IMR-90 (cell line): ENCODE measurements around the gene PHF21A. TPM values are rescaled to one million over a fixed set of nuclear protein-coding genes. Genes with fewer than 3 reads are reported as not detected.

Experiments used
- ATAC-seq: fragments of 200-7000 bp; cut with Tn5 transposase; 2 replicates; pipeline ENCODE4 v1.9.1; 2020; ENCODE audit warnings: low read depth, mild to moderate bottlenecking, moderate library complexity
- BruUV-seq: library from RNA; stranded (reverse); fragments of 400-500 nt; replicated peaks from 2 replicates; lab custom pipeline; 2021; lab: Mats Ljungman, UMichigan
- CTCF ChIA-PET: fragments of 300-600 bp; formaldehyde crosslinking; extraction: SDS; loops from one replicate; lab custom pipeline; 2021; ENCODE audit warnings: antibody characterized with exemption; lab: Yijun Ruan, JAX
- POLR2A ChIA-PET: fragments of 300-600 bp; sonication (Branson Sonifier 250); formaldehyde crosslinking; loops from one replicate; lab custom pipeline; 2022; ENCODE audit warnings: antibody characterized with exemption; ENCODE audit not compliant: unreplicated experiment; lab: Charles Lee
- DNase-seq: peaks from one replicate; pipeline ENCODE4 v3.0.0; 2013
- H2AFZ ChIP-seq: replicated peaks from 2 replicates; pipeline ENCODE3; 2013; ENCODE audit warnings: low read length, mild to moderate bottlenecking; ENCODE audit not compliant: poor library complexity
- H2AK5ac ChIP-seq: 2 replicates; pipeline ENCODE4 v1.6.1; 2013; ENCODE audit warnings: low read depth, low read length, inconsistent platforms
- H2AK9ac ChIP-seq: replicated peaks from 2 replicates; pipeline ENCODE3; 2013; ENCODE audit warnings: mild to moderate bottlenecking, low read depth, low read length, moderate library complexity; ENCODE audit not compliant: poor library complexity
- H2BK120ac ChIP-seq: 2 replicates; pipeline ENCODE4 v1.6.1; 2013; ENCODE audit warnings: low read depth, low read length, inconsistent platforms
- H2BK15ac ChIP-seq: 3 replicates; pipeline ENCODE4 v1.6.1; 2013; ENCODE audit warnings: low read depth, low read length, inconsistent platforms
- H2BK20ac ChIP-seq: 2 replicates; pipeline ENCODE4 v1.6.1; 2013; ENCODE audit warnings: low read depth, mild to moderate bottlenecking, inconsistent platforms, low read length, moderate library complexity
- H2BK5ac ChIP-seq: 2 replicates; pipeline ENCODE4 v1.6.1; 2013; ENCODE audit warnings: mild to moderate bottlenecking, low read depth, low read length, inconsistent platforms; ENCODE audit not compliant: poor library complexity, severe bottlenecking
- H3K14ac ChIP-seq: replicated peaks from 2 replicates; pipeline ENCODE4 v1.6.1; 2013; ENCODE audit warnings: low read depth, low read length, inconsistent platforms
- H3K18ac ChIP-seq: 2 replicates; pipeline ENCODE4 v1.6.1; 2013; ENCODE audit warnings: low read depth, low read length, control low read depth
- H3K23ac ChIP-seq: 2 replicates; pipeline ENCODE4 v1.6.1; 2013; ENCODE audit warnings: low read depth, low read length, inconsistent platforms
- H3K27ac ChIP-seq: 2 replicates; pipeline ENCODE4 v1.5.1; 2013; ENCODE audit warnings: mild to moderate bottlenecking, control low read depth, low read length; ENCODE audit not compliant: insufficient read depth
- H3K27me3 ChIP-seq: 2 replicates; pipeline ENCODE4 v1.6.1; 2013; ENCODE audit warnings: low read length; ENCODE audit not compliant: control insufficient read depth, insufficient read depth
- H3K36me3 ChIP-seq: 2 replicates; pipeline ENCODE4 v1.6.1; 2013; ENCODE audit warnings: low read length, mixed read lengths; ENCODE audit not compliant: control insufficient read depth, insufficient read depth
- H3K4ac ChIP-seq: 2 replicates; pipeline ENCODE4 v1.6.1; 2013; ENCODE audit warnings: low read depth, low read length, inconsistent platforms
- H3K4me1 ChIP-seq: 2 replicates; pipeline ENCODE4 v1.6.1; 2013; ENCODE audit warnings: low read length, mixed read lengths; ENCODE audit not compliant: control insufficient read depth, insufficient read depth
- H3K4me2 ChIP-seq: 2 replicates; pipeline ENCODE4 v1.6.1; 2013; ENCODE audit warnings: low read depth, mild to moderate bottlenecking, control low read depth, low read length, moderate library complexity
- H3K4me3 ChIP-seq: 2 replicates; pipeline ENCODE4 v1.5.1; 2013; ENCODE audit warnings: low read depth, mild to moderate bottlenecking, control low read depth, low read length, moderate library complexity; ENCODE audit not compliant: insufficient read depth
- H3K56ac ChIP-seq: 2 replicates; pipeline ENCODE4 v1.6.1; 2013; ENCODE audit warnings: low read length, inconsistent platforms; ENCODE audit not compliant: insufficient read depth; ENCODE audit errors: extremely low read depth
- H3K79me1 ChIP-seq, 2 experiments: 2 replicates each; pipeline ENCODE4 v1.6.1; 2013; ENCODE audit warnings: low read length in 2 of 2, inconsistent platforms in 1 of 2, low read depth in 1 of 2
- H3K9ac ChIP-seq: 2 replicates; pipeline ENCODE4 v1.6.1; 2013; ENCODE audit warnings: low read depth, low read length, control low read depth
- H3K9me1 ChIP-seq: 2 replicates; pipeline ENCODE4 v1.6.1; 2013; ENCODE audit warnings: low read length, inconsistent platforms; ENCODE audit not compliant: insufficient read depth
- H3K9me3 ChIP-seq: 2 replicates; pipeline ENCODE4 v1.6.1; 2013; ENCODE audit warnings: low read length; ENCODE audit not compliant: control insufficient read depth, insufficient read depth
- H4K20me1 ChIP-seq: 2 replicates; pipeline ENCODE4 v1.6.1; 2013; ENCODE audit warnings: low read length, inconsistent platforms; ENCODE audit not compliant: insufficient read depth
- H4K5ac ChIP-seq: 2 replicates; pipeline ENCODE4 v1.6.1; 2013; ENCODE audit warnings: mild to moderate bottlenecking, low read depth, low read length, control low read depth
- H4K8ac ChIP-seq, 2 experiments: 2 replicates each; pipeline ENCODE4 v1.6.1; 2013; ENCODE audit warnings: low read depth in 2 of 2, low read length in 2 of 2, control low read depth in 1 of 2, inconsistent platforms in 1 of 2
- H4K91ac ChIP-seq: 2 replicates; pipeline ENCODE4 v1.6.1; 2013; ENCODE audit warnings: low read depth, low read length, inconsistent platforms; ENCODE audit not compliant: insufficient read depth
- BHLHE40 ChIP-seq: fragments of 150-350 bp; IDR thresholded peaks from 2 replicates; pipeline ENCODE4 v1.6.1; 2016; ENCODE audit warnings: mild to moderate bottlenecking, low read depth, low read length
- ELK1 ChIP-seq: fragments of 150-350 bp; IDR thresholded peaks from 2 replicates; pipeline ENCODE4 v1.6.1; 2016; ENCODE audit warnings: low read depth, mild to moderate bottlenecking, low read length, moderate library complexity, borderline replicate concordance
- FOS ChIP-seq: fragments of 150-350 bp; IDR thresholded peaks from 2 replicates; pipeline ENCODE4 v1.6.1; 2016; ENCODE audit warnings: low read depth, low read length
- MAFK ChIP-seq: IDR thresholded peaks from 2 replicates; pipeline ENCODE4 v1.6.1; 2012; ENCODE audit warnings: low read depth, low read length, improper control_type of control experiment
- MAZ ChIP-seq: IDR thresholded peaks from 2 replicates; pipeline ENCODE4 v1.6.1; 2012; ENCODE audit warnings: low read depth, mild to moderate bottlenecking, low read length, improper control_type of control experiment, moderate library complexity, borderline replicate concordance
- MXI1 ChIP-seq: IDR thresholded peaks from 2 replicates; pipeline ENCODE4 v1.6.1; 2012; ENCODE audit warnings: low read depth, mild to moderate bottlenecking, low read length, moderate library complexity, borderline replicate concordance
- NFE2L2 ChIP-seq: fragments of 150-350 bp; IDR thresholded peaks from 2 replicates; pipeline ENCODE4 v1.6.1; 2016; ENCODE audit warnings: low read depth, mild to moderate bottlenecking, low read length
- POLR2A ChIP-seq: IDR thresholded peaks from 2 replicates; pipeline ENCODE4 v1.6.1; 2012; ENCODE audit warnings: mild to moderate bottlenecking, low read depth, low read length
- RAD21 ChIP-seq: IDR thresholded peaks from 2 replicates; pipeline ENCODE4 v1.6.1; 2012; ENCODE audit warnings: low read length, improper control_type of control experiment
- RFX5 ChIP-seq: IDR thresholded peaks from 2 replicates; pipeline ENCODE4 v1.8.0; 2012; ENCODE audit warnings: low read depth, mild to moderate bottlenecking, low read length, moderate library complexity
- SMC3 ChIP-seq: fragments of 150-350 bp; IDR thresholded peaks from 2 replicates; pipeline ENCODE4 v1.6.1; 2016; ENCODE audit warnings: low read depth, mild to moderate bottlenecking, antibody characterized with exemption, low read length, moderate library complexity
- WGBS, 2 experiments: methylation state at CpG; one replicate each; pipeline versions ENCODE4 v1.1.5 to v1.1.7; 2013; ENCODE audit warnings: missing lambda C conversion rate in 2 of 2; ENCODE audit not compliant: insufficient read length in 1 of 2; ENCODE audit errors: extremely low coverage in 2 of 2; 5-methylcytosine and 5-hydroxymethylcytosine counted together
- dilution Hi-C: fragments of 300-500 bp; cut with HindIII; formaldehyde crosslinking; loops from one replicate; pipeline ENCODE4 v1.14.3; 2018; ENCODE audit warnings: low sequenced_read_pairs; ENCODE audit not compliant: unreplicated experiment
- in situ Hi-C: fragments of 300-500 bp; cut with MboI; formaldehyde crosslinking; loops from 3 replicates; pipeline ENCODE4 v1.14.3; 2019; ENCODE audit warnings: low sequenced_read_pairs, inconsistent platforms, mixed read lengths
- intact Hi-C: fragments of 100-400 bp; cut with micrococcal nuclease; formaldehyde crosslinking; loops from 2 replicates; pipeline ENCODE4 v1.10.0; 2022
- polyA plus RNA-seq, 3 experiments: library from polyadenylated mRNA; depleted of rRNA; stranded (reverse); fragments of >200 nt; gene quantifications; 2 replicates each; pipeline ENCODE4 v1.2.3, GENCODE V29; 2012; ENCODE audit warnings: low replicate concordance in 1 of 3
- total RNA-seq: library from RNA; depleted of rRNA; stranded (reverse); fragments of >200 nt; gene quantifications from 2 replicates; pipeline ENCODE4 v1.2.3, GENCODE V29; 2012
- TF ChIP-seq, protein P1 (sequence below): conservative IDR thresholded peaks from 2 replicates; pipeline ENCODE4 v1.5.1; 2012; ENCODE audit warnings: mild to moderate bottlenecking, low read depth, low read length, improper control_type of control experiment

Gene PHF21A
- total and polyA plus RNA-seq, 2 of the 4 experiments (the other 2 are of a cell fraction), result 9.0 to 20.6 TPM

- Histone ChIP-seq H3K79me1 (peaks cover 15 to 18% of the 10 kb centered on the region in 2 experiments), H2BK20ac (no peak overlapping the region), H2AFZ (no peak overlapping the region), H3K4me1 (no peaks in the 10 kb centered on the region), H3K9me3 (no peaks in the 10 kb centered on the region), H3K56ac (no peak overlapping the region), H3K4me3 (no peak overlapping the region), H4K91ac (no peak overlapping the region), H2AK9ac (no peak overlapping the region), H3K27ac (no peak overlapping the region), H3K9me1 (no peaks in the 10 kb centered on the region; the same call in none of the 2 replicates), H3K4me2 (no peak overlapping the region), H3K23ac (no peak overlapping the region), H2BK5ac (no peak overlapping the region), H2BK15ac (no peak overlapping the region), H3K4ac (no peak overlapping the region), H4K20me1 (peaks cover 11% of the 10 kb centered on the region; the same call in 1 of the 2 replicates), H2AK5ac (no peak overlapping the region), H3K14ac (no peak overlapping the region), H3K36me3 (peaks cover 5% of the 10 kb centered on the region), H3K18ac (no peak overlapping the region), H4K5ac (no peak overlapping the region), H3K9ac (no peak overlapping the region), H4K8ac (no peak overlapping the region), H2BK120ac (no peak overlapping the region), H3K27me3 (no peaks in the 10 kb centered on the region)
- dilution Hi-C loops, result no loop called here
- DNase-seq (no peak), ATAC-seq (no peak)
- in situ Hi-C loops, result no loop called here
- TF ChIP-seq ELK1 (no peak), MXI1 (no peak), RFX5 (no peak), FOS (no peak), SMC3 (no peak), NFE2L2 (no peak), RAD21 (no peak), BHLHE40 (no peak), MAFK (no peak), POLR2A (no peak), MAZ (no peak)
- TF ChIP-seq, protein P1, sequence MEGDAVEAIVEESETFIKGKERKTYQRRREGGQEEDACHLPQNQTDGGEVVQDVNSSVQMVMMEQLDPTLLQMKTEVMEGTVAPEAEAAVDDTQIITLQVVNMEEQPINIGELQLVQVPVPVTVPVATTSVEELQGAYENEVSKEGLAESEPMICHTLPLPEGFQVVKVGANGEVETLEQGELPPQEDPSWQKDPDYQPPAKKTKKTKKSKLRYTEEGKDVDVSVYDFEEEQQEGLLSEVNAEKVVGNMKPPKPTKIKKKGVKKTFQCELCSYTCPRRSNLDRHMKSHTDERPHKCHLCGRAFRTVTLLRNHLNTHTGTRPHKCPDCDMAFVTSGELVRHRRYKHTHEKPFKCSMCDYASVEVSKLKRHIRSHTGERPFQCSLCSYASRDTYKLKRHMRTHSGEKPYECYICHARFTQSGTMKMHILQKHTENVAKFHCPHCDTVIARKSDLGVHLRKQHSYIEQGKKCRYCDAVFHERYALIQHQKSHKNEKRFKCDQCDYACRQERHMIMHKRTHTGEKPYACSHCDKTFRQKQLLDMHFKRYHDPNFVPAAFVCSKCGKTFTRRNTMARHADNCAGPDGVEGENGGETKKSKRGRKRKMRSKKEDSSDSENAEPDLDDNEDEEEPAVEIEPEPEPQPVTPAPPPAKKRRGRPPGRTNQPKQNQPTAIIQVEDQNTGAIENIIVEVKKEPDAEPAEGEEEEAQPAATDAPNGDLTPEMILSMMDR, result no peak
- 100% methylated on average over 1 of the region's 1 CpG; no CpG with 5 or more reads in 1 of the 2 experiments for WGBS, 2 experiments
- BruUV-seq, result no TSS peak
- intact Hi-C loops, result no loop called here
- CTCF ChIA-PET, result no interaction called here
- POLR2A ChIA-PET, result no interaction called here
Measured at GRCh38 chr11:46071091-46071490, 50.2 kb downstream of the PHF21A start.
